ENCODE results near the gene TTLL13.
"Not testable (repeated sequence)": the region's sequence is repeated elsewhere in the genome, so short reads cannot be mapped to it uniquely, and the experiment has no call there.

Gene TTLL13

DNA sequence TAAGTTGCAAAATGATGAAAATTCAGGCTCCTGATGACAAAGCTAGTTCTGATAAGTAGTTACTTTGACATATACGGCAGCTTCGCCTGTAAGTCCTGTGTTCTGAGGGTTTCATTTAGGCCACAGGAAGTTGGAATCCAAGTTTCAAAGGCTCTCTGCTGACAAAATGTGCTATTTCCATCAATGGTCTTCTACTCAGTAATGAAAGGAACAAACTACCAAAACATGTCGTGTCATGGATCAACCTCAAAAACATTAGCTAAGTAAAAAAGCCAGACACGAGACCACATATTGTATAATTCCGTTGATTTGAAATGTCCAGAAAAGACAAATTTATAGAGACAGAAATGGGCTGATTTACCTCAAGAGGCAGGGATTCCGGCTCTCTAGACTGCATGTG lies 38.6 kb downstream of the TTLL13 start:
- no peak for DNase-seq (ENCODE audit: low read depth)

DNA sequence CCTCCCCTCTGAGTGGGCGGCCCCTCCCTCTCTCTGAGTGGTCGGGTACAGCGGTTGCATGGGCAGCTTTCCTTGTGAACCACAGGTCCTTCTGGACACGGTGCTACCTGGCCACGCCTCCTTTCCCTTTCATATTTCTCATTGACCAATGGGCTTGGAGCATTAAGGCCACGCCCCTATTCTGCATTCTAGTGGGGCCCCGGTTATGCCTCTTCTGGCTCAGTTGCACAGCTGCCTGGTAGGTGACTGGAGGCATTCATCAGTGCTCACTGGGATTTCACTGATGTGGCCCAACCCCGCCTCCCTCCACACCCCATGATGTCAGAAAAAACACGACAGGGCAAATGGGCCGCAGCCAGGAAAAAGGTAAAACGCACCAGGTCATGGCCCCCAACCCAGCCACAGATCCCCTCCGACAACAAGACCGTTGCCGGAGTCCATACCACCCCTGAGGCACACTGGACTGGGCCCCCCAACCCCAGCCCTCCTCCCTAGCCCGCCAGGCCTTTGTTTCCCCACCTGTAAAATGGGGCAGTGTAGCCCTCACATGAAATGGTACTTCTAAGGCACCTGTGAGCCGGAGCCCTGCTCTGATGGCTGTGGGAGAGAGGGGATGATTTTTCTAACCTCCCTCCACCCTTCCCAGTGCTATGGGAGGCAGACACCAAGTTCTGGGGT lies 42.5 kb downstream of the TTLL13 start:
- DNase-seq (ENCODE audit: low read depth): no peak

DNA sequence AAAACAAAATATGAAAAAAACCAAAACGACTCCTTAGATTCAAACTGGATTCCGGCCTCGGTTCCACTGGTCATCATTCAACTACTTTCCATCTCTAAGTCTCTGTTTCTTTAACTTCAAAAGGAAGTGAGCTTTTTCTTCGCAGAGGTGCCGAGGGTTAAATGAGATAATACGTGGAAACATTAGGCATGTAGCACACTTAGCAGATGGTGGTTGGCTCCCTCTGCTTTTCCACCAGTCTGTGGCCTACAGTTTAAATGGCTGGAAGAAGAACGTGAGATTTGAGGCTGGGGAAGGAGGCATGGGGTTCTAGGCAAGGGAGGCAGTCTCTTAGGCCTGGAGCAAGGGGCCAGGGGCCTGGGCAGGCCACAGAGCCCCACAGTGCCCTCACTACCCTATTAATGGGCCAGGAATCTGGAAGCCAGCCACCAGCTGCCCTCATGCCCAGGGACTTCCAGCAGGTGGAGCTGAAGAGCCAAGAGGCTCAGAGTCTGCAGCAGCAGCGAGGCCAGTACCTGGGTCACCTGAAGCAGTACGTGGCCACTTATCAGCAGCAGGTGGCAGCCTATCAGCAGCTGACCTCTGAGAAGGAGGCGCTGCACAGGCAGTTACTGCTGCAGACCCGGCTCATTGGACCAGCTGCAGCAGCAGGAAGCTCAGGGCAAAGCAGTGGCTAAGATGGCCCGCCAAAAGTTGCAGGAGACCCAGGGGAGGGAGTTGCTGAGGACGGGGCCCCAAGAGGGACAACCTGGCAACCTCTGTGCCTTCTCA lies 43.9 kb downstream of the TTLL13 start:
- DNase-seq (ENCODE audit: low read depth): peak; percentile 34

DNA sequence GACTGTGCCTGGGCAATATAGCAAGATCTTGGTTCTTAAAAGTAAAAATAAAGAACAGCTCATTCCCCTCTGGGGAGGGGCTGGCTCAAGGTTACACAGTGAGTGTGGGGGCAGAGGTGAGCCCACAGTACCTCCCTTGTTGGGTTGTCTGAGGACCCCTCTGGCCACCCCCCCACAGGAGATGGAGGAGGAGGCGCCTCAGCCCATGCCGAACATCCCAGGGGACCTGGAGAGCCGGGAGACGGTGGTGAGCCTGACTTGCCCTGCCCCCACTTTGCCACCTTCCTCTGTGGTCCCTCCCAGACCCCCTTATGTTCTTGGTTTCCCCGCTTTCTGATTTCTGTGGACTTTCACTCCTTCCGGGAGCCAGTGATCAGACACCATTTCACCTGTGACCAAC lies 44.8 kb downstream of the TTLL13 start:
- DNase-seq (ENCODE audit: low read depth): no peak

DNA sequence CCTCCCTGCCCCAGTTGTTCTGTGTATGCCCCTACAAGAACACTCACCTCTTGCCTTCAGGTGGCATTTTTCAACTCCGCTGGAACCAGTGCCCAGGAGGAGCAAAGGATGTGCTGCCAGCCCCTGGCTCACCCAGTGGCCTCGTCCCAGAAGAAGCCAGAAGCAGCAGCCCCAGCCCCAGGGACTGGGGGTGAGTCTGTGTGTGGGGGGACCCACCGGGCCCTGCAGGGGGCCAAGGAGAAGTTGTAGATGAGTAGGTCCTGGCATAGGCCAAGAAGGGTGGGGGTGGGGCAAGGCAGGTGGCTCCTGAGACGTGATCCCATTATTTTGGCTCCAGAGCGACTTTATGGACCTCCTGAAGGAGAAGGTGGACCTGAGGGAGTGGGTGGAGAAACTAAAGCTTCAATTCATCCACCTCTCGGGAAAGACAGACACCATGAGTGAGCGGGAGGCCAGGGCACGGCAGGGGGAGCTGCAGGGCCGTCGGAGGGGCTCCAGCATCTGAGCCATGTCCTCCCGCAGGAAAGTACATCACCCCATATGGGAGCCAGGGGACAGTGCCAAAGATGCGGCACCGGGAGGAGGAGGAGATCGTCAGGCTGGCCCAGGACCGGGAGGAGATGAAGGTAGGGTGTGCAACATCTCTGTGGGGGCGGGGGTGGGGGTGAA lies 45.4 kb downstream of the TTLL13 start:
- no peak for DNase-seq (ENCODE audit: low read depth)

DNA sequence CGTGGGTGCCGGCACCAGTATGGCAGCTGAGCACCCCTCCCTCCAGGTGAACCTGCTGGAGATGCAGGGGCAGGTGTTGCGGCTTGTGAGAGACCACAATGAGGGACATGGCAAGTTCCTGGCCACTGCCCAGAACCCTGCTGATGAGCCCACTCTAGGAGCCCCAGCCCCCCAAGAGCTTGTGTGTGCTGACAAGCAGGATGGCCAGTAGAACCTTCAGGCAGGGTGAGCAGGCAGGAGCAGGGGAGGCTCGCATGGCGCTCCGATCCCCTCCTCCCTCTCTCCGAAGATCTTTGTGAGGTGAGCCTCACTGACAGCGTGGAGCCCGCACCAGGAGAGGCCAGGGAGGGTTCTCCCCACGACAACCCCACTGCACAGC lies 45.9 kb downstream of the TTLL13 start:
- DNase-seq (ENCODE audit: low read depth): no peak

DNA sequence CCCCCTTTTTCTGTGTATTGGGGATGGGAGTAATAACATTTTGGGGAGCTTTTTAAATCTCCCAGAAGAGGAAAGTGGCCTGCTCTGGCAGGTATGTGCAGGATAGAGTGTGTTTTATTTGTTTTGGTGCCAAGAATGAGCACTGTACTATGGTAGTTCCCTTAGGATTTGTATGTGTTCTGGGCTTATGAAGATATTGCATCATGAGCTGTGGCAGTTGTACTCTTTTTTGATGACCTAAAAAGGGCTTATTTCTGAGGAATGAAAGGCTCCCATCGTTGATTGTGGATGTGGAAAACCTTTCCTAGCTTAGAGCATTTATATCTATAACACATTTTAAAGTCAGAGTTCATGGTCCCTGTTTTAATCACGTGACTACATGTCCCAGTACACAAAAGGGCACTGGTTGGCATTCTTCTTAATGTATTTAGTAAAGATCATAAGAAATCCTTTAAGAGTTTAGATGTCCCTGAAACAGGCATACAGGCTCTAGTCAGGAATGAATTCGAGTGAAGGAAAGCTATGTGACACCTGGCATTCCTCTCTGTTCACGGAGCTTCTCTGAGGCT lies 47.0 kb downstream of the TTLL13 start:
- not testable (repeated sequence) for DNase-seq (ENCODE audit: low read depth)

DNA sequence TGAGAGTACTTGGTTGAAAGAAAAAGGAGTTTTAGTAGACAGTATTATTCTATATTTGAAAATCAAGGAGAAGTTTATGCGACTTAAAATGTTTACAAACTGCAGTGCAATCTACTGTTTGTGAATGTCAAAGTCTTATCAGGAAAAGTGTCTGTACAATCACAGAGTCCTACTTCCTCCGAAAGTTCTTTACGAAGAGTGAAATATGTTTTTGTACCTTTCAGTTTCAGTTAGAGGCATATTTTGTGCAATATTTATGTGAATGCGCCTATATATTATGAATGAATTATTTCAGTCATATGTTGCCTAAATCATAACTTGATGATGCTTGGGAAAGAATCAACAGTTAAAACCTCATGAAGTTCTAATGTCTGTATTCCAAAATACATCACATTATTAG lies 47.7 kb downstream of the TTLL13 start:
- DNase-seq (ENCODE audit: low read depth): no peak

DNA sequence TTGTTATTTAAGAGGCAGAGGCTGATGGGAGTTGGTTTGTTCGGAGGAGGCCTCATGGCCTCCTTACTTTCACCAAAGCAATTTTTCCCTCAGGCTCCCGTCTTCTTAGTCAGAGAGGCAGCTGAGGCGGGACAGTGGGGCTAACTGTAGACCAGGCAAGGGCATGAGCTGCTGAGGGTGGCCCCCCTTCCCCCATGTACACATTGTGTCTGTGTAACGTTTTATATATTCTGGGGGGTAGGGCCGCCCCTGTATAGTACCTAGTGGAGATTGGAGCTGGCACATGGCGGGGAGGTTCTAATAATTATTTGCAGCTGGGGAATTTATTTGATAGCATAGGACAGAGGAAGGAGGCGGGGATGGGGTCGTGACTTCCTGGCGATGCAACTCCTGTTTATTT lies 51.2 kb downstream of the TTLL13 start:
- no peak for DNase-seq (ENCODE audit: low read depth)

DNA sequence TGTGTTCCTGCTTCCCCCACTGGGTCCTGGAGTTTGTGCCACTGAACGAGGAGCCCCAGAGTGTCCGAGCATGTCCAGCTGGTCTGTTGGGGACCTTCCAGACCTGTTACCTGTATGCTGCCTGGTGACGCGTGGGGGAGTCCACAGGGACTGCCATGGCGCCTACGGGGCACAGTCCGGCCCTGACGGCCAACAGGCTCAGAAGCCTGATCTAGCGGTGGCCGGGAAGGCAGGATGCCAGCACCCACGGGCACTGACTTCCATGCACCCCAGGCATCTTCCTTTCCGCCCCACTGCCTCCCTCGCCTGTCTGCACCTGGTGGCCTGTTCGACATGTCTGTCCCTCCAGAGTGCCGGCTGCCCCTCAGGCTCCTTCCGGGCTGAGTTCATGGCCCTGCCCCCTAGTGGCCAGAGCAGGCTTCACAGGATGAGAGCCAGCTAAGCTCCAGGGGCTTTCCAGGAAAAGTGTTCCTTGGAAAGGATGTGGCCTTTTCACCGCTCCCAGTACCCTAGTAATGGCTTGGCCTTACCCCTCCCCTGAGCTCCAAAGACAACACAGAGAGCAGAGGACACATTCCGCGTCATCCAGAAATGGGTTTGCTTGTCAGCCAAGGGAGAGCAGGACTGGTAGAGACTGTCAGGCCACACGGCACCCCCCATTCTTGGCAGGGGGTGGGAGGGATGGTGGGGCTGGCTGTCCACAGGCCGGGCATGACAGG lies 51.8 kb downstream of the TTLL13 start:
- no peak for DNase-seq (ENCODE audit: low read depth)

DNA sequence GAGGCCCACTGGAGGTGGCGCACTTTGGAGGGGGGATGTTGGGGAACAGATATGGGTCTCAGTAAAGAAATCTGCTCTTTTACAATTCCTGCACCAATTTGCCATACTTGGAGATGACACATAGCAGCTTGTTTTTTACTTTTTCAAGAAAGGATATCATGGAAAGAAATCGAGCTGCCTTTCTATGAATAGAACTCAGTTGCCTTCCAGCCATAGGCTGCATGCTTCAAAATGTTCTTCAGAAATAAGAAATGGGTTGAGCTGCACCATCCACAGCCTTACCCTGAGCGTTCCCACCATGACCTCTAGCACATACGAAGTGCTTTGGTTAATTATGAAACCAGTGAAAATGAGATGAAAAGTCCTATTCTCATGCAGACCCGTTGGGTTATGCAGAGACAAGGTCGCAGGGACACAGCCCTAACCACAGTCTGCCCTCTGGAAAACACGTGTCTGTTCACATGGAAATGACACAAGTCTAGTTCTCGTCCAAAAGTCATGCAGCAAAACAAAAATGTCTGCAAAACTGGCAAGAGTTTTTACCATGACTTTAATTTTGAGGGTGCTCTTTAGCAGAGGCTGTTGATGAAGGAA lies 52.4 kb downstream of the TTLL13 start:
- DNase-seq (ENCODE audit: low read depth): no peak

DNA sequence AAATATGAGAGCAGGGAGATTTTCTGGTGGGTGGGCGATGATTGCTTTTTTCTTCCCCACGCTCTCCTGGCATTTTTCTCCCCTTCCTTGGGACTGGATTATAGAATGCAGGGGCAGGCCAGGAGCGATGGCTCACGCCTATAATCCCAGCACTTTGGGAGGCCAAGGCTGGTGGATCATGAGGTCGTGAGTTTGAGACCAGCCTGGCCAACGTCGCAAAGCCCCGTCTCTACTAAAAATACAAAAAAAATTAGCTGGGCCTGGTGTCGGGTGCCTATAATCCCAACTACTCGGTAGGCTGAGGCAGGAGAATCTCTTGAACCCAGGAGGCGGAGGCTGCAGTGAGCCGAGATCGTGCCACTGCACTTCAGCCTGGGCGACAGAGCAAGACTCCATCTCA lies 56.0 kb downstream of the TTLL13 start:
- not testable (repeated sequence) for DNase-seq (ENCODE audit: low read depth)

DNA sequence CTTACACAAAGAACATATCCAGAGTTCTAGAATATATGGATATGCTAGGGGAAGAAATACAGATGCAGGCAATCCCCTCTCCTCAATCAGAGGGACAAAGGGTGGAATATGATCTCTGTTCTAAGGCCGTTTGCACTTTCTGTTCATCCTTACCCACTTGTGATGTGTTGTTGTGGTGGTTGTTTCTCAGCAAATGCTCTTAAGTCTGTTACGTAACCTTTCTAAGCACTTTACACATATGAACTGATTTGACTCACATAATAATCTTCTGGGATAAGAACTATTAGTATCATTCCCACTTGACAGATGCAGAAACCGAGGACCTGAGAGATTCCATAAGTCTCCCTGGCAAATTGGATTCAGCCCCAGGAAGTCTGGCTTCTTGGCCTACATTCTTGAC lies 56.6 kb downstream of the TTLL13 start:
- no peak for DNase-seq (ENCODE audit: low read depth)

DNA sequence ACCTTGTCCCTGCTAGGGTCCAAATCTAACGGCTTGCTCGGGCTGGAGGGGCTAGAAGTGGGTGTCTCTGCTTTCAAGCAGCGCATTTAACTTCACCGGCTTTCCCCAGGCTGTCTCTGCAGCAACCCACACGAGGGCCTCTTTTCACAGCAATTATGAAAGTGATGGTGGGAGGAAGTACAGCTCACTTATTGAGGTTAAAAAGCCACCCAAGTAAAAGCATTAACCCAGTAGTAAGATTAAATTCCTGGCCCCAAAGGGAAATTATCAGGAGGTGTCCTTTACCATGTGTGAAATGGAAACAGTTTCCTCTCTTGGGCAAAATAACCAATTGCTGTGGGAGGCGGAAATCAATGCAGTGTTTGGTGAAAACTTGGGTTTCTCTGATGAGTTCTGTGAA lies 57.2 kb downstream of the TTLL13 start:
- no peak for DNase-seq (ENCODE audit: low read depth)

DNA sequence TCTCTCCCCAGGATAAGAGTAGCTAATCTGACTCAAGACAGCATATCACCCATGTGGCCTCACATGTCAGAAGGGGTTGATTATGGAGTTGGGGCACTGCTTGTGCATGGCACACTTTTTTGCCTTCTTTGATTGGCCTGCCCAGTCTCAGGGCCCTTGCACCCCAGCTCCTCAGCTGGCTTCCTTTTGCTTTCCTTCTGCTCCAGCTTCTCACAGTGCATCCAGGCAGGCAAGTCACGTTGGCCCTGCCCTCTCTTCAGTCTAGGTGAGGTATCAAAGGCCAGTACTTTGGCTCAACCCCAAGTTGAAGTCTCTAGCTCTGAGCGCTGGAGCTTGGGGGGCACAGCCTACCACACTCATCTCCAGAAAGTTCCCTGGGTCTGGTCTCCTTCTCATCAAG lies 58.3 kb downstream of the TTLL13 start:
- DNase-seq (ENCODE audit: low read depth): no peak

DNA sequence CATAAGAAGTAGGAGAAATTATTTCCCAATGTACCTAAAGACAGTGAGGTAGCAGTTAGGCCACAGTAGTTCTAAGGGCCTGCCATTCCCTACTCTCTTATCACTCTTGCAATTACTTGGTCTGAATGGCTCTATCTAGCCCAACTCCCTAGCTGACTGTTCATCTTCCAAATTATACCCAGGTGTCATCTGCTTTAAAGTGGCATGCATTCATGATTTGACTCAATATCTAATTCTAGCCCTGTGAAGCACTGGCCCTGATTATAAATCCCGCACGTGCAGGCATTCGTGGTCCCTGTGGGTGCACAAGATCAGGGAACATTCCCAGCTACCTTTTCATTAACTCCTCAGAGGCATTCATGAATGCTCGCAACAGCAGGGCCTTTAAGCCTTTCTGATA lies 59.7 kb downstream of the TTLL13 start:
- DNase-seq (ENCODE audit: low read depth): no peak

All from stimulated activated CD8-positive, alpha-beta memory T cell treated with anti-CD3 and anti-CD28 coated beads, Interleukin-15, amount 100 ng/mL, for 24 hours (primary cell).